ENCODE measurements around the gene DZIP1L. TPM values are rescaled to one million over a fixed set of nuclear protein-coding genes. Genes with fewer than 3 reads are reported as not detected.

Gene DZIP1L
- total and polyA plus RNA-seq, 9 of the 15 experiments (the other 6 are each of a cell fraction or from before 2014, with no cell fraction given) = 0.03 to 1.5 (median 0.48) TPM; not detected in 1

DNA sequence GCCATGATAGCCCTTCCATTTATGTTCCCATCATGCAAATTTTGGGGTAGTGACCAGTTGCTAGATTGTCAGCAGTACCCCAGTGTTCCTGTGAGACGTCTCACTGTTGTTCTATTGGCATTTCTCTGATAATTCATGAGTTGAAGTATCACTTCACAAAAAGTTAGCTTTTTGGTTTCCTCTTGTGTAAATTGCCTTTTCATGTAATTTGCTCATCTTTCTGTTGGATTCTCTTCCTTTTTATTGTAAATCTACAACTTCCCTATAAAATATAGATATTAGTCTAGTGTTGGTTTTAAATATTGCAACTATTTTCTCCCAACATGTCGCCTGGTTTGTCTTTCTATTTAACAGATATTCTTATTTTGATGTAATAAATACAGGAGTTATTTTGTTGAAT lies 24.3 kb upstream of the DZIP1L start:
- H3K9me3 ChIP-seq (replicated peaks; ENCODE audit: control insufficient read depth, insufficient read depth, low read depth, low read length) = no peaks in the 10 kb centered on the region
- no peaks in the 10 kb centered on the region for H4K20me1 ChIP-seq (replicated peaks; ENCODE audit: control insufficient read depth, insufficient read depth, low read length)
- H3K4me3 ChIP-seq = no peak overlapping the region
- BruUV-seq (replicated peaks) = no TSS peak
- no peaks in the 10 kb centered on the region for H3K79me2 ChIP-seq (ENCODE audit: control insufficient read depth, insufficient read depth, low read length)
- no peak overlapping the region for H2AFZ ChIP-seq (ENCODE audit: low read depth, low read length)
- DNase-seq (ENCODE audit: extremely low read depth in 1 of 4, low spot score in 3 of 4) (no peak), FAIRE-seq (no peak), ATAC-seq (no peak)
- CTCF ChIA-PET (ENCODE audit: low intra/inter-chr PET ratio) = no interaction called here
- H3K27me3 ChIP-seq (ENCODE audit: control insufficient read depth in 2 of 2, insufficient read depth in 2 of 2, low read length in 2 of 2) = no peaks in the 10 kb centered on the region
- in situ Hi-C loops (cut with MboI) (no loop called here), intact Hi-C loops (cut with micrococcal nuclease) (no loop called here)
- H3K36me3 ChIP-seq (ENCODE audit: control insufficient read depth, insufficient read depth, low read length) = no peaks in the 10 kb centered on the region
- no peak overlapping the region for H3K27ac ChIP-seq (ENCODE audit: extremely low read depth, low read depth, low read length)
- no peak overlapping the region for H3K9ac ChIP-seq (ENCODE audit: insufficient read depth in 1 of 2, low read depth in 2 of 2, low read length in 2 of 2)
- POLR2A ChIA-PET = no interaction called here
- H3K4me1 ChIP-seq (replicated peaks in 1 of 2; ENCODE audit: control insufficient read depth in 2 of 2, insufficient read depth in 2 of 2, low read length in 2 of 2) = no peaks in the 10 kb centered on the region
- H3K9me1 ChIP-seq (ENCODE audit: control insufficient read depth, insufficient read depth, low read length) = no peaks in the 10 kb centered on the region
- no peak overlapping the region for H3K4me2 ChIP-seq (ENCODE audit: insufficient read depth, low read length)
- WGBS (ENCODE audit: insufficient coverage, low coverage, missing lambda C conversion rate) = 0% methylated on average over 2 of the region's 2 CpGs
- TF ChIP-seq ZNF449 (CRISPR knock-in tag; IDR thresholded peaks at IDR 0.05) = no peak
- no peak for TF ChIP-seq KAT2B (IDR thresholded peaks at IDR 0.05; ENCODE audit: low read depth, low read length)
- no peak for TF ChIP-seq ZNF717 (CRISPR knock-in tag; IDR thresholded peaks at IDR 0.05)
- TF ChIP-seq HBP1 (CRISPR knock-in tag; IDR thresholded peaks at IDR 0.05) = no peak
- no peak for TF ChIP-seq TCFL5 (CRISPR knock-in tag; conservative IDR thresholded peaks at IDR 0.05)
- TF ChIP-seq PTTG1 (tag; IDR thresholded peaks at IDR 0.05; ENCODE audit: low read depth) = no peak
- TF ChIP-seq, protein P1, sequence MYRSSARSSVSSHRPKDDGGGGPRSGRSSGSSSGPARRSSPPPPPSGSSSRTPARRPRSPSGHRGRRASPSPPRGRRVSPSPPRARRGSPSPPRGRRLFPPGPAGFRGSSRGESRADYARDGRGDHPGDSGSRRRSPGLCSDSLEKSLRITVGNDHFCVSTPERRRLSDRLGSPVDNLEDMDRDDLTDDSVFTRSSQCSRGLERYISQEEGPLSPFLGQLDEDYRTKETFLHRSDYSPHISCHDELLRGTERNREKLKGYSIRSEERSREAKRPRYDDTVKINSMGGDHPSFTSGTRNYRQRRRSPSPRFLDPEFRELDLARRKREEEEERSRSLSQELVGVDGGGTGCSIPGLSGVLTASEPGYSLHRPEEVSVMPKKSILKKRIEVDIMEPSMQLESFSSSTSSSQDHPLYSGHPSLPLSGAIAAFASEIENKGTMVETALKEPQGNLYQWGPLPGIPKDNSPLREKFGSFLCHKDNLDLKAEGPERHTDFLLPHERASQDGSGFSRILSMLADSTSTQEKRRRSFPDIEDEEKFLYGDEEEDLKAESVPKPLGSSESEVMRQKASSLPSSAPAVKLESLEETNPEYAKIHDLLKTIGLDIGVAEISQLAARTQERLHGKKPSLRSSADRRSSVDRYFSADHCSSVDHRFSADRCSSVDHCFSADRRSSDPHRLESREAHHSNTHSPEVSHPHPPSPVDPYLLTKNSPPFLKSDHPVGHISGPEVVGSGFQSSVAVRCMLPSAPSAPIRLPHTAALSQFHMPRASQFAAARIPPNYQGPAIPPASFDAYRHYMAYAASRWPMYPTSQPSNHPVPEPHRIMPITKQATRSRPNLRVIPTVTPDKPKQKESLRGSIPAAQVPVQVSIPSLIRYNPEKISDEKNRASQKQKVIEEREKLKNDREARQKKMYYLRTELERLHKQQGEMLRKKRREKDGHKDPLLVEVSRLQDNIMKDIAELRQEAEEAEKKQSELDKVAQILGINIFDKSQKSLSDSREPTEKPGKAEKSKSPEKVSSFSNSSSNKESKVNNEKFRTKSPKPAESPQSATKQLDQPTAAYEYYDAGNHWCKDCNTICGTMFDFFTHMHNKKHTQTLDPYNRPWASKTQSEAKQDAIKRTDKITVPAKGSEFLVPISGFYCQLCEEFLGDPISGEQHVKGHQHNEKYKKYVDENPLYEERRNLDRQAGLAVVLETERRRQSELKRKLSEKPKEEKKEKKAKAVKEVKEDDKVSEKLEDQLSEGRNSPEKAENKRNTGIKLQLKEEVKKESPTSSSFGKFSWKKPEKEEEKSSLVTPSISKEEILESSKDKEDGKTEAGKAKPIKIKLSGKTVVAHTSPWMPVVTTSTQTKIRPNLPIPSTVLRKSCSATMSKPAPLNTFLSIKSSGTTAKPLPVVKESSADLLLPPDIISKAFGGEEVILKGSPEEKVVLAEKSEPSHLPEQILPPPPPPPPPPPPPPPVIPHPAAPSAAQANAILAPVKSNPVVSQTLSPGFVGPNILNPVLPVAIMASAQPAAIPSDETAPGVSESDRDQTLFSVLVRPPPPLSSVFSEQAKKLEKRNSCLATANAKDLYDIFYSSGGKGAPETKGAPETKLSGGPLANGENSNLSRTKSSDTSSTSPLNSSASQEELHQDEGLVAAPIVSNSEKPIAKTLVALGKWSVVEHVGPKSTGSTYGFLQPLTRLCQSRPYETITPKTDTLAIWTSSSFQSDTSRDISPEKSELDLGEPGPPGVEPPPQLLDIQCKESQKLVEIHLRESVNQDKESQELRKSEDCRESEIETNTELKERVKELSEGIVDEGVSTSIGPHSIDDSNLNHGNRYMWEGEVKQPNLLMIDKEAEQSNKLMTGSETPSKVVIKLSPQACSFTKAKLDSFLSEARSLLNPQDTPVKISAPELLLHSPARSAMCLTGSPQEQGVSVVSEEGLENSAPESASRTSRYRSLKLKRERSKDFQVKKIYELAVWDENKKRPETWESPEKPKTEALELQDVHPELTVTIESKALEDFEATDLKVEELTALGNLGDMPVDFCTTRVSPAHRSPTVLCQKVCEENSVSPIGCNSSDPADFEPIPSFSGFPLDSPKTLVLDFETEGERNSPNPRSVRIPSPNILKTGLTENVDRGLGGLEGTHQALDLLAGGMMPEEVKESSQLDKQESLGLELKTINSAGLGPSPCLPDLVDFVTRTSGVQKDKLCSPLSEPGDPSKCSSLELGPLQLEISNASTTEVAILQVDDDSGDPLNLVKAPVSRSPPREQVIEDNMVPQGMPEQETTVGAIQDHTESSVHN (IDR thresholded peaks at IDR 0.05; ENCODE audit: borderline replicate concordance in 1 of 2, low read depth in 1 of 2) = no peak

Measured in K562 (cell line).